ENCODE results near the gene VPS37D.
A peak's percentile ranks its signal among the peaks of the same experiment; 100 is the strongest.
"Not testable (repeated sequence)": the region's sequence is repeated elsewhere in the genome, so short reads cannot be mapped to it uniquely, and the experiment has no call there.

Gene VPS37D

GRCh38 chr7:73706126-73707044 lies 38.8 kb downstream of the VPS37D start:
- DNase-seq (ENCODE audit: low spot score) = no peak

GRCh38 chr7:73707045-73707631 lies 39.5 kb downstream of the VPS37D start:
- DNase-seq (ENCODE audit: low spot score) = peak; percentile 70

- DNase-seq (ENCODE audit: low spot score) = no peak
Observed at GRCh38 chr7:73708961-73709549, 41.4 kb downstream of the VPS37D start.

- no peak for DNase-seq (ENCODE audit: low spot score)
Observed at GRCh38 chr7:73712773-73713172, 45.1 kb downstream of the VPS37D start.

GRCh38 chr7:73713319-73713718 lies 45.7 kb downstream of the VPS37D start:
- DNase-seq (ENCODE audit: low spot score) = not testable (repeated sequence)

GRCh38 chr7:73715648-73716317 lies 48.2 kb downstream of the VPS37D start:
- no peak for DNase-seq (ENCODE audit: low spot score)

- DNase-seq (ENCODE audit: low spot score) = no peak
Observed at GRCh38 chr7:73716318-73716890, 48.8 kb downstream of the VPS37D start.

- DNase-seq (ENCODE audit: low spot score) = no peak
Observed at GRCh38 chr7:73717025-73717807, 49.6 kb downstream of the VPS37D start.

- no peak for DNase-seq (ENCODE audit: low spot score)
Observed at GRCh38 chr7:73717991-73718405, 50.4 kb downstream of the VPS37D start.

- no peak for DNase-seq (ENCODE audit: low spot score)
Observed at GRCh38 chr7:73718438-73718881, 50.8 kb downstream of the VPS37D start.

GRCh38 chr7:73718905-73719805 lies 51.5 kb downstream of the VPS37D start, which contains the start of gene STX1A:
STX1A (minus strand) TSS chr7:73719669; CDS start chr7:73719631, 38 bp downstream.
- DNase-seq (ENCODE audit: low spot score) = peak; percentile 93

- no peak for DNase-seq (ENCODE audit: low spot score)
Observed at GRCh38 chr7:73719806-73720169, 52.2 kb downstream of the VPS37D start.

GRCh38 chr7:73720443-73720842 lies 52.8 kb downstream of the VPS37D start:
- DNase-seq (ENCODE audit: low spot score) = not testable (repeated sequence)

- no peak for DNase-seq (ENCODE audit: low spot score)
Observed at GRCh38 chr7:73721377-73721817, 53.8 kb downstream of the VPS37D start.
